Calu3 (cell line): ENCODE results near the gene HOXD8. TPM values are rescaled to one million over a fixed set of nuclear protein-coding genes. Genes with fewer than 3 reads are reported as not detected.

Experiments
- BruUV-seq: library from RNA; stranded (reverse); fragments of 400-500 nt; replicated peaks from 2 replicates; lab custom pipeline; 2021; lab: Mats Ljungman, UMichigan
- CTCF ChIA-PET: fragments of 300-600 bp; sonication (Branson Sonifier 250); formaldehyde crosslinking; loops from one replicate; lab custom pipeline; 2022; ENCODE audit warnings: antibody characterized with exemption; lab: Charles Lee
- DNase-seq: peaks from one replicate; pipeline ENCODE4 v3.0.0; 2022
- H3K27ac Mint-ChIP-seq: one replicate; pipeline ENCODE4 v1.8.0; 2022; ENCODE audit warnings: mixed read lengths; ENCODE audit not compliant: unreplicated experiment
- H3K27me3 Mint-ChIP-seq: one replicate; pipeline ENCODE4 v1.8.0; 2022; ENCODE audit warnings: mixed read lengths; ENCODE audit not compliant: unreplicated experiment
- H3K36me3 Mint-ChIP-seq: one replicate; pipeline ENCODE4 v1.8.0; 2022; ENCODE audit warnings: mild to moderate bottlenecking, moderate library complexity, mixed read lengths; ENCODE audit not compliant: insufficient read depth, unreplicated experiment
- H3K4me1 Mint-ChIP-seq: one replicate; pipeline ENCODE4 v1.8.0; 2022; ENCODE audit warnings: mild to moderate bottlenecking, low read depth, mixed read lengths; ENCODE audit not compliant: unreplicated experiment
- H3K4me3 Mint-ChIP-seq: one replicate; pipeline ENCODE4 v1.8.0; 2022; ENCODE audit warnings: mild to moderate bottlenecking, low read depth, moderate library complexity, mixed read lengths; ENCODE audit not compliant: unreplicated experiment
- H3K9me3 Mint-ChIP-seq: one replicate; pipeline ENCODE4 v1.8.0; 2022; ENCODE audit warnings: low read depth, mixed read lengths; ENCODE audit not compliant: unreplicated experiment
- intact Hi-C: fragments of 100-400 bp; cut with micrococcal nuclease; formaldehyde crosslinking; loops from one replicate; pipeline ENCODE4 v1.10.0; 2022; ENCODE audit not compliant: unreplicated experiment
- total RNA-seq: library from RNA; stranded (reverse); gene quantifications from 2 replicates; pipeline ENCODE4 v1.2.3, GENCODE V29; 2022
- TF ChIP-seq, protein P1 (sequence below): fragments of 200-600 bp; IDR thresholded peaks from one replicate; pipeline ENCODE4 v1.8.0; 2022; ENCODE audit warnings: antibody characterized with exemption; ENCODE audit not compliant: unreplicated experiment

HOXD8 gene
- total RNA-seq, 1 experiment from 2014 or later = not detected

DNA sequence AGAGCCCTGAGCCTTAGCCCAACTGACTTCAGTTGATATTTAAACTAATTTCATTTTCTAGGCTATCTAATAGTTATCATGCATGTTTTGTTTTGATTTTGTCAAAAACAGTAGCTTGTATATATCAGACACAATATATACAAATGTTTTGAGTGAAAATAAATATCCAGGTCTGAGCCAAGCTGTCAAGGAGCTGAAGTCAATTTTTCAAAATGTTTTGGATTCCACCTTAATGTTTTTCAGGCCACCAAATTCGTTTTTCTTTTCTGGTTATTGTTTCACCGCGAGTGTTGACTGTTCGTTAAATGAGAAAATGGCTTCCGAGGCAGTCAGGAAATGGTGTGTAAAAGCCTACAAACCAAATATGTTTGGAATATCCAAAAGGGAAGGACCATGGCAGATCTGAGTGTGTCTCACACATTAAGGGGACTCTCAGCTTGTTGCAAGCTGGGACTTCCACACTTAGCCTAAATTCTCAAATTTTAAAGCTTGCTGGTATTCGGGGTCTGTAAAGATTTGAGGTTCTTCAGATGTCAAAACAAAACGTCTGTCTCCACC, 27.1 kb upstream of the HOXD8 start:
- Mint-ChIP-seq H3K9me3 (no peaks in the 10 kb centered on the region), H3K4me1 (peaks cover 18% of the 10 kb centered on the region), H3K36me3 (peaks cover 7% of the 10 kb centered on the region), H3K27ac (no peak overlapping the region), H3K4me3 (no peak overlapping the region), H3K27me3 (peaks cover 26% of the 10 kb centered on the region)
- intact Hi-C loops = no loop called here
- no peak for DNase-seq
- TF ChIP-seq, protein P1, sequence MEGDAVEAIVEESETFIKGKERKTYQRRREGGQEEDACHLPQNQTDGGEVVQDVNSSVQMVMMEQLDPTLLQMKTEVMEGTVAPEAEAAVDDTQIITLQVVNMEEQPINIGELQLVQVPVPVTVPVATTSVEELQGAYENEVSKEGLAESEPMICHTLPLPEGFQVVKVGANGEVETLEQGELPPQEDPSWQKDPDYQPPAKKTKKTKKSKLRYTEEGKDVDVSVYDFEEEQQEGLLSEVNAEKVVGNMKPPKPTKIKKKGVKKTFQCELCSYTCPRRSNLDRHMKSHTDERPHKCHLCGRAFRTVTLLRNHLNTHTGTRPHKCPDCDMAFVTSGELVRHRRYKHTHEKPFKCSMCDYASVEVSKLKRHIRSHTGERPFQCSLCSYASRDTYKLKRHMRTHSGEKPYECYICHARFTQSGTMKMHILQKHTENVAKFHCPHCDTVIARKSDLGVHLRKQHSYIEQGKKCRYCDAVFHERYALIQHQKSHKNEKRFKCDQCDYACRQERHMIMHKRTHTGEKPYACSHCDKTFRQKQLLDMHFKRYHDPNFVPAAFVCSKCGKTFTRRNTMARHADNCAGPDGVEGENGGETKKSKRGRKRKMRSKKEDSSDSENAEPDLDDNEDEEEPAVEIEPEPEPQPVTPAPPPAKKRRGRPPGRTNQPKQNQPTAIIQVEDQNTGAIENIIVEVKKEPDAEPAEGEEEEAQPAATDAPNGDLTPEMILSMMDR = no peak
- no TSS peak for BruUV-seq
- CTCF ChIA-PET = no interaction called here

DNA sequence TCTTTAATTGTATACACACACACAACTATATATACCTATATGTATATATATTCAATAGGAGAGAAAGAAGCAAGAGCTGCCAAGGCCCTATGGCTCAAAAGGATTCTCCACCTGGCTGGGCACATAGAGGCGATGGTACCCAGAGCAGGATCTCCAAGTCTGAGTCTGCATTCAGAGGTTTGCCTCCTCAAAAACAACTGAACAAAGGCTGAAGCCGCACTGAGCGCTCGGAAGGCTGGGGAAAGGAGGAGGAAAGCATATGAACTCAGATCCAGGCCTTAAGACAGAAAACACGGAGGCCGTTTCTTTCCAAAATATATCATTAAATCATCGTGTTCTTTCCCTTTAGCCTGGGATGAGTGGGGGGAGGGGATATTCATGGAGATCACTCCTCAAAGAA, 26.3 kb upstream of the HOXD8 start:
- TF ChIP-seq, protein P1 = no peak
- Mint-ChIP-seq H3K27ac (no peak overlapping the region), H3K4me1 (peaks cover 10% of the 10 kb centered on the region), H3K4me3 (no peak overlapping the region), H3K9me3 (no peaks in the 10 kb centered on the region), H3K36me3 (no peaks in the 10 kb centered on the region), H3K27me3 (peaks cover 26% of the 10 kb centered on the region)
- BruUV-seq = no TSS peak
- CTCF ChIA-PET = no interaction called here
- DNase-seq = no peak
- intact Hi-C loops = no loop called here

DNA sequence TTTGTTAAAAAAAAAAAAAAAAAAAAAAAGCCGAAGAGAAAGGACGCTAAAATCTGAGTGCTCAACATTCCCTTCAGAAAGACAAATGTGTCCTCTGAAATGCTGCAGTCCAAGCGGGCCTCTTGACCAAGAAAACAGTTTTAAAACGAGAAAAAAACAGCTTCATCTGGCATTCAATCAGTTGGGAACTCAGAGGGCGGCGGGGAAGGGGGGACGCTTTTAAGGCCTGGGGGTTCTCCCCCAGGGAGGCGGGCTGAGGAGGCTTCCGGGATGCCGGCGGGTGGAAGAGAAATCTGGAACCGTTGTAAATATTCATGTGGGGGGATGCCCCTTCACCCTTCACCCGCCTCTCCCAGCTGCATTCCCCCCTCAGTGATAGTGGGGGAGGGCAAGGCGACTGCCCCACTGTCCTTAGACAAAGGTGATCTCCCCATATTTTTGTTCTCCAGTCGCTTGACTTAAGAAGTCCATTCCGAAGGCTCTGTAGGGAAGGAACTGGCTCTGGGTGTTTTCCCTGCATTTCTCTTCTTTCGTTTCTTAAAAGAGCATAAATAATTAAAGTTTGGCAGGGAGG, 25.7 kb upstream of the HOXD8 start:
- Mint-ChIP-seq H3K27ac (no peak overlapping the region), H3K36me3 (no peaks in the 10 kb centered on the region), H3K4me3 (no peak overlapping the region), H3K4me1 (peaks cover 9% of the 10 kb centered on the region), H3K9me3 (no peaks in the 10 kb centered on the region), H3K27me3 (peaks cover 30% of the 10 kb centered on the region)
- TF ChIP-seq, protein P1 = no peak
- CTCF ChIA-PET = no interaction called here
- intact Hi-C loops = no loop called here
- no TSS peak for BruUV-seq
- no peak for DNase-seq

DNA sequence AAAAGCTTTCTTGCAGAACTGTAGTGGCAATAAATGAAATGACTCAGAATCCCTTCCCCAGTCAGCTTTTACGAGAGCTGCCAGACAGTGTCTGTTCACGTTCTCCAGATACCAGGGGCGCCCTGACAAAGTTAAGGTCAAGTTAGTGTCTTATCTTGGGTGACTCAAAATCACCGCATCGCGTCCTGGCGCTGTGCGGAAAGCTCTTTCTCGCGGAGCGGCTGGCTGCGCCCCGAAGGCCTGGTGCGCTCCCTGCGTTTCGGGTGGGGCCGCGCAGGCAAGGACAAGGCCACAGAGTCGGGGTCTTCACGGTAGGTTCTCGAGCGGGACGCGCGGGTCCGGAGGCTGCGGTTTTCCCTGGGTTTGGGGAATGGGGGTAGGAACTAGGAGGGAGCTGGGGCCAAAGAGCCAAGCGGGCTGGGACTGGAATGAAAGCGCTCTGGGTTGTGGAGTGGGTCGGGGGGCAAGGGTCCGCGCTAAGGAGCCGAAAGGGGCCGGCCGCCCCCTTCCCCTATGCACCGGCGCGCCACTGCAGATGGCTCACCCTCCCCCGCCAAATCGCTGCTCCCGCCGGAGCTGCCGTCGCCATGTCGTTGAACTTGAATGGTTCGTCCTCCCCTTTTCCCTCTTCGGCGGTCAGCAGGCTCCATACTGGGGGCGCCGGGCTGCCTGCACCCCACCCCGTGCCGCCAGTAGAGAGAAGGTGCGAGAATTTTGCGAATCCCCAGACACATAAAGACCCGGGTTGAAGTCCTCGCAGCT, 25.0 kb upstream of the HOXD8 start:
- no peaks in the 10 kb centered on the region for H3K9me3 Mint-ChIP-seq
- no peak for DNase-seq
- BruUV-seq = no TSS peak
- H3K27me3 Mint-ChIP-seq = peaks cover 37% of the 10 kb centered on the region
- TF ChIP-seq, protein P1 = no peak
- H3K4me1 Mint-ChIP-seq = peaks cover 9% of the 10 kb centered on the region
- CTCF ChIA-PET = no interaction called here
- H3K27ac Mint-ChIP-seq = no peak overlapping the region
- no peaks in the 10 kb centered on the region for H3K36me3 Mint-ChIP-seq
- no peak overlapping the region for H3K4me3 Mint-ChIP-seq
- intact Hi-C loops = no loop called here
